ENCODE results near the gene TWNK.

- no peak for TF ChIP-seq POLR2A (IDR thresholded peaks at IDR 0.05)
- TF ChIP-seq CTCF (IDR thresholded peaks at IDR 0.05) = peak; percentile 67 to 74 (median 69)
Measured at GRCh38 chr10:101018600-101019439, 31.5 kb downstream of the TWNK start.
